ENCODE measurements around the gene C16orf74.

The C16orf74 gene

GRCh38 chr16:85660843-85661739 lies 89.8 kb downstream of the C16orf74 start:
- no peak for ATAC-seq
- TF ChIP-seq ZNF70 (CRISPR knock-in tag; IDR thresholded peaks at IDR 0.05) (no peak), PATZ1 (CRISPR knock-in tag; IDR thresholded peaks at IDR 0.05; ENCODE audit: borderline replicate concordance) (no peak)

GRCh38 chr16:85659805-85660511 lies 90.9 kb downstream of the C16orf74 start:
- peak; percentile 87 for ATAC-seq
- TF ChIP-seq PPARA (CRISPR knock-in tag; IDR thresholded peaks at IDR 0.05; ENCODE audit: borderline replicate concordance) (no peak), TOX (CRISPR knock-in tag; IDR thresholded peaks at IDR 0.05; ENCODE audit: borderline replicate concordance) (no peak), SNAI2 (CRISPR knock-in tag; IDR thresholded peaks at IDR 0.05) (no peak), ZFP3 (CRISPR knock-in tag; IDR thresholded peaks at IDR 0.05) (no peak), CSRNP3 (CRISPR knock-in tag; IDR thresholded peaks at IDR 0.05) (no peak), ZNF8 (CRISPR knock-in tag; IDR thresholded peaks at IDR 0.05) (no peak), ARNTL (CRISPR knock-in tag; IDR thresholded peaks at IDR 0.05; ENCODE audit: borderline replicate concordance, low read depth) (no peak), CSDC2 (CRISPR knock-in tag; IDR thresholded peaks at IDR 0.05) (no peak)

GRCh38 chr16:85659336-85659735 lies 91.6 kb downstream of the C16orf74 start:
- ATAC-seq: no peak
- TF ChIP-seq TOX (CRISPR knock-in tag; IDR thresholded peaks at IDR 0.05; ENCODE audit: borderline replicate concordance): no peak

- TF ChIP-seq ZNF70 (CRISPR knock-in tag; IDR thresholded peaks at IDR 0.05) (no peak), ZFP30 (CRISPR knock-in tag; IDR thresholded peaks at IDR 0.05) (no peak), TCF4 (CRISPR knock-in tag; IDR thresholded peaks at IDR 0.05; ENCODE audit: borderline replicate concordance) (no peak)
- no peak for ATAC-seq
Measured at GRCh38 chr16:85658504-85659326, 92.2 kb downstream of the C16orf74 start.

- no peak for ATAC-seq
- no peak for TF ChIP-seq PPARA (CRISPR knock-in tag; IDR thresholded peaks at IDR 0.05; ENCODE audit: borderline replicate concordance)
- no peak for TF ChIP-seq TSHZ2 (CRISPR knock-in tag; IDR thresholded peaks at IDR 0.05)
- TF ChIP-seq SNAI2 (CRISPR knock-in tag; IDR thresholded peaks at IDR 0.05): no peak
- no peak for TF ChIP-seq ARNTL (CRISPR knock-in tag; IDR thresholded peaks at IDR 0.05; ENCODE audit: borderline replicate concordance, low read depth)
Measured at GRCh38 chr16:85657996-85658395, 92.9 kb downstream of the C16orf74 start.
